Activated naive CD8-positive, alpha-beta T cell treated with anti-CD3 and anti-CD28 coated beads, Interleukin-2, amount 50 U/mL, for 16 hours (primary cell): Measurements from ENCODE around the gene APOL3.
"Not testable (repeated sequence)": the region's sequence is repeated elsewhere in the genome, so short reads cannot be mapped to it uniquely, and the experiment has no call there.

ENCODE experiments used
- DNase-seq: peaks from one replicate; pipeline ENCODE4 v3.0.0-alpha.2; 2020; ENCODE audit warnings: low read depth, low spot score

The APOL3 gene

DNA sequence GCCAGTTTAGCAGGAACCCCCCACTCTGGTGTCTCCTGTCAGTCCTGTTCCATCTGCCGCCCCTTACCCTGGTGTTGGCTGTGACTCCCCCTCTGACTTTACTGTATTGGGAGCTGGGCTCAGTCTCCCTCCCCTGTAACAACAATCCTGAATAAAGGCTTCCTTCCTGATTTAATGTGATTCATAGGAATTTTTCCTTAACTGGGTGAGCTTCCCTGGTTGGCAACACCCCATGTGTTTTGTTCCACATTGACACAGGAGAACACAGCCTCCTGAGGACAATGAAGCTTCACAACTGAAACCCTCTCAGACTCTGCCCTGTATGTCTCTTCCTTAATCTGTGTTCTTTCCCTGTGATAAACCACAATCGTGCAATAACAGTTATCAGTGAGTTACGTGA is 32.6 kb upstream of the APOL3 start:
- DNase-seq: no peak

DNA sequence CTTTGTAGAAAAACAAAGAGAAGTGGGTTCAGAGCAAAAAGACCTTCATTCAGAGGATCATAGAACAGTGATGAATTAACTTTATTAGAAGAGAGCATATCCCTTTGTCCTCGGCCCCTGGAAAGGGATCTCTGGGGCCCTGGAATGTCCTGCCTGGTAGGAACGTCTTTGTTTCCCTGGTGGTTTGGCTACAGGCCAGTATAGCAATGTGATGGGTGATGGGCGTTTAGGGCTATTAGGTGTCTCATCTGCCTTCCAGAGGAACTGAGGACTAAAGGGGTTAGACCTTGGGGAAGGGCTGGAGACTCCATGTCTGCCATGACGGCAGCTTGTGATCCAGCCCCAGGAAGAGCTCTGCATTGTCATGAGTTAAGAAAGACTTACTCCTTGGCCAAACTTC is 32.0 kb upstream of the APOL3 start:
- no peak for DNase-seq

DNA sequence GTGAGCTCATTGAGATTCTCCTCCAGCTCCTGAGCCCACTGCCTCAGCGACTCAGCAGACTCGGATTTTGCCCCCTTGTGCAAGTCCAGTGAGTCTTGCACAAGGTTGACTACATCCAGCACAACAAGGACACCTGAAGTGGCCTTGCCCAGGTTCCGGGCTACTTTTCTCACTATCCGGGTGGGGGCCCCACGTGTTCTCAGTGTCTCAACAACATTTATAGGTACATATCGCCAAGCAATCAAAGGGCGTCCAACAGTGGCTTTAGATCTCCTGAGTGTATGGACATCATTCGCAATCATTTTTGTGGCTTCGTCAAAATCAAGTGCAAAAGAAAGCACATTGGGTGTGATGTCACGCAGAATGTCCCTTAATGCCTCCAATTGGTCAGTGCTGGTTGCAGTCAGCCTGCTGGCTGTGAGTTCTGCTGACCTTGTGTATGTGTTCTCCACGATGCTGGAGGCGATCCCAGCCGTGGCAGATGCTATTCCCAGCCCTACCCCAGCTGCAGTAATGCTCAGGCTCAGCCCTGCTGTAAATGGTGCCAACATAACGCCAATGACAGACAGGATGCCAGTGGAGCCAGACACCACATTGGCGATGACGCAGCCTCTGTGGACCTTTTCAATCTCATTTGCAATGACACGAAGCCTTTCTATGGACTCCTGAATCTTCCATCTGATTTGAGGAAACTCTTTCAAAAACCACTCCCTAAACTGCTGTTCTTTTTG is 30.7 kb upstream of the APOL3 start:
- no peak for DNase-seq

DNA sequence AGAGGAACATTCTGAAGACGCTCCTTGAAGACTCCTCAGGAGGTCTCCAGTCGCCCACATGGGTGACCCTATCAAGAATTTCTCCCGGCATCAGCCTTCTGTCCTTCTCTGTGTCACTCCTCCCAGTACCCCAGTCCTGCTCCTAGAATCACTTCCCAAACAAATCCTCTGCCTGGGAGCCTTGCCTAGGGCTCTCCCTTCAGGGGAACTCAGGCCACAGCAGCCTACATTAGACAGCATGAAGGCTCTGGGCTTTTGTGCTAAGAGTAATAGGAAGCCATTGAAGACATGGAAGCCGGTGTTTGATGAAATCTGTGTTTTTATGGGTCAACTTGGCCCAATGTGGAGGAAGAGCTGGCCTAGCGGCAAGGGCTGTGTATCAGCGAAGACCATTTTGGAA is 27.3 kb upstream of the APOL3 start:
- not testable (repeated sequence) for DNase-seq

DNA sequence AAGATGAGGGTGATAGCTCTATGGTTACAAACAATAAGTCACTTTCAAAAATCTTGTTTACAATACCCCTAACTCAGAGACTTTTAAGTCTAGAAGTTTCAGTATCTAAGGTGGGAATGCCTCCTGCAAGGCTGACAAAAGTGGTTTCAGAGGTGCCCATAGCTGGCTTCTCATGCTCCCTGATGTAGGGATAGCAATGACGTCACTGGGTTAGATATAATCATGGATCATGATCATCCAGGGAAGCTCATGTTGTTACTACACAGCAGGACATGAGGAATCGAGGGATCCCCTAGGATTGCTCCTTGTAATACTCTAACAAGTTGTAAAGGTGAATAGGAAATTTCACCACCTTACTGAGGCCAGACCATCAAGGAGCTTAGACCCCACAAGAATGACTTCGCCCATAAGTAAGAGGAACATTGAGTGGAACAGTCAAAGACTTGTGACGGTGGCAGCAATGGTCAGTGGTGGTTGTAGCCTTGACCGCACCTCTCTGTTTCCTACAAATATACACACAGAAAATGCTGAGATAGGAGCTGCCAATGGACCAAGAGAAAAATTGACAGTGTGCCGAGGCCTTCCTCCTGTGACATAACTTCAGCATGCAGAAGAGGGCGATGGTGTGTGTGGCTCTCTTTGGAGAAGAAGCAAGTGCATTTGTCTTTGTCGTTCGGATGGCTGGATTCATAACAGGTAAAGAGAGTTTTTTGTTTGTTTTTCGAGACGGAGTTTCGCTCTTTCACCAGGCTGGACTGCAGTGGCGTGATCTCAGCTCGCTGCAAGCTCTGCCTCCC is 25.5 kb upstream of the APOL3 start:
- no peak for DNase-seq

DNA sequence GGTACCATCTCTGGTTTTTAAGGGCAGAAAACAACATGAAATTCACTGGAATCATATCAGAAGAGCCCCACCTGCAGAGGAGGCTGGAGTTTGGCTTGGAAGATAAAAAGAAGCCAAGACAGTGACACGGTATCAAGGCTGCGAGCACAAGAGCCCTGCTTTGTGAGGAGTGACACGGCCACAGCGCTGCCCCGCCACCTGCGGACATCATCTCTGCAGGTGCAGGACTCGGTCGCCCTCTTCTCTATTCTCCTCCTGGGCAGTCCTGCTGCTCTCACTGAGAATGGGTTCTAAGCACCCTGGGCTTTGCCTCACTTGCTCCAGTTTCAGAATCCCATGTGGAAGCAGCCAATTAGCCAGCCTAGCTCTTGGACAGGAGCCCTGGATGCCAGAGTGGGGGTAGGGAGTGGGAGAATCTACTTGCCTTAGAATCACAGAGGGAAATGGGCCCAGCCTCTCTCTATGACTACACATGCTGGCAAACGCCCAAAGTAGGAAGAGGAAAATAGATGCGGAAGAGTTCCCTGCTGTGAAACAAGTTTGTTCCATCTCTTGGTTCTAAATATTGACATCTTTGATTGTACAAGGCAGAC is 24.0 kb upstream of the APOL3 start:
- DNase-seq: no peak

DNA sequence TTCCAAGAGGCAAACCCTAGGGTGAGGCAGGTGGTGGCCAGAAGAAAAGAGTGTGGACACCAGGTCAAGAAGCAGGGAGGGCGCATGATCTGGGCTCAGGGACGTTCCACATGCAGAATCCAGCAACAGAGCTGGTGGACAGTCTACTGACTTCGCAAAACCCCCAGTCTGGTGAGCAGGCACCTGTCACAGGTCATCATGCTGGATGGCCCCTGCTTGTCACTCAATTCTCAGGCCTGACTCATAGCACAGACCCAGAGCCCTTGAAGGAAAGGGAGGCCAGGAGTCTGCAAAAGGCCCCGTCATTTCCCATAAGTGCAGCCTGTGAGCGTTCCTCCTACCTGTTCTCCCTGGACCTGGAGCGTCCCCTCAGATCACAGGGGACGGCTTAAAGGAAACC is 22.9 kb upstream of the APOL3 start:
- DNase-seq: no peak

DNA sequence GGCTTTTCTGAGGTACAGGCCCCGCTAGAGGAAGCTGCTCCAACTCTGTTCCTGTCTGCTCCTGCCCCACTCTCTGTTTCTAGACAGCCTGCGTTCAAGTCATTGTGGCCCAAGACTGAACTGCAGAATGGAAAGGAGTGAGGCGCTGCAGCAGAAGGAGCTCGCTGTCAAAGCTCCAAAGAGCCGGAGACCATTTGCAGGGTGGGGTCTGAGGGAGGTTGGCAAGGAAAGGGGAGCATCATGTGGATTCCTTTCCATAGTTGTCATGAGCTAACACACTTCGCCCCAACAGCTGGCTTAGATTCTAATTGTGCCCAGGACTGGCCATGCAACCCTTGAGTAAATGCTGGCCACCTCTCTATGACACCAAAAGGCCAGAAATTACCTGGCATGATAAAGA is 22.3 kb upstream of the APOL3 start:
- no peak for DNase-seq

DNA sequence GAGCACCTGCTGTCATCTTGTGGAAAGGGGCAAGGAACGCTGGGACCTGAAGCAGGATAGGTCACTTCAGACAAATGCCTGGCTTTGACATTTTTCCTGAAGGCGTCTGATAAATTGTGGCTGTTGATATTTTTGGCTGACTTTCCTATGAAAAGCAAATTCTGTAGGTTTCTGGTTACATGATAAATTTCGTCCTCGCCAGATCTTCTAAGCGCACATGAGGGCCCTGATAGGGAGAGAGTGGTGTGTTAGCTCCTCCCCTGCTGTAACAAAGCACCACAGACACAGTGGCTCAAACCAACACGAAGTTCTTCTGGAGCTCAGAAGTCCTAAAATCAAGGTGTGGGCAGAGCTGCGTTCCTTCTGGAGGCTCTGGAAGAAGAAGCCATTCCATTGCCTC is 21.5 kb upstream of the APOL3 start:
- no peak for DNase-seq

DNA sequence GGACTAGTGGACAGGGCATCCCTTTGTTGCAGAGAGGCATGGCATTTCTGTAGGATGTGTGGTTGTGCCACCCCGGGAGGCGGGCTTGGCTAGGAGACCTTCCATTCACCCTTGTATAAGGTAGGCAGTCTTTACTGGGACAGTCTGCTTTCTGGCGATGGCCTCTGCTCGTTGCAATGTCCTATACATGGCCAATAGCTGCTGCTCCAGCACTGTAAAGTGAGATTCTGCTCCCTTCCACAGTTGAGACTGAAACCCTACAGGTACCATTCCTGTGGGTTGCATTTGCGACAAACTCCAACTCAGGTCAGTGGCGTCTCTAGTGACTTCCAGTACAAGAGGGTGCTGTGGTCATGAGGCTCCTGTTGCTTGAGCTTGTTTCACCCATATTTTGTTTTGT is 20.4 kb upstream of the APOL3 start:
- DNase-seq: no peak

DNA sequence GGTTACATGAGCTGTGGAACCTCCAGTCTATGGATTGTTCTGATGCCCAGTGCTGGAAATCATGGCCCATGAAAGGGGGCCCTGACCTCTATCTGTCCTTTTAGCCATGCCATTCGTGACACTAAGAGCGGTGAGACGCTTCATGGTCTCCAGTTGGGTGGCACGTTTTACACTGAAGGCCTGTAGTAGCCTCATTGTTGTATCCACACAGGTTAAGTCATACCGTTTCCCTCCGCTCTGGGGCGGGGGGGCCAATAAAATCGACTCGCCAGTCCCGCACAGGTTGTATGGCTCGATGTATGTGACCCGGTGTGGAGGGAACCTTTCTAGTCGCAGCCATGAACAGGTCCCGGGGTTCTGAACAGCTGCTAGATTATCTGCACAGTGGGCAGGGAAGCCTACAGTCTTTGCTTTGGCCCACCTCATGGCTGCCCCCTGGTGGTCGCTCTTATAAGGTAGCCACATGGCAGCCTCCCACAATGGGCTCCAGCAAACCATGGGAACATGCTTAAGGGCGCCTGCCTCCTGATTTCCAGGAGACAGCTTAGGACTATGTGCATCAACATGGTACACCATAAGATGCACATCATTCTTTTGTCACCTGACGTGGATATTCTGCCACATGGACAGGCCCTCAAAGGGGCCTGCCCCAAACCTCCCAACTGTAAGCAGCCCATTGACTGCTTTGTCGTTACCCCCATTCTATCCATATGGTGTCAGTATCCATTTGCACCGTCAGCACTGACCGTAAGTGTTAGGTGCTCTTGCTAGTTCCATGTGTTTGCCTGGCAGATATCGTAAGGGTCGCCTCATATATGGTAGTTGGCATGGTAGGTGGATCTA is 19.7 kb upstream of the APOL3 start:
- peak; percentile 72 for DNase-seq

DNA sequence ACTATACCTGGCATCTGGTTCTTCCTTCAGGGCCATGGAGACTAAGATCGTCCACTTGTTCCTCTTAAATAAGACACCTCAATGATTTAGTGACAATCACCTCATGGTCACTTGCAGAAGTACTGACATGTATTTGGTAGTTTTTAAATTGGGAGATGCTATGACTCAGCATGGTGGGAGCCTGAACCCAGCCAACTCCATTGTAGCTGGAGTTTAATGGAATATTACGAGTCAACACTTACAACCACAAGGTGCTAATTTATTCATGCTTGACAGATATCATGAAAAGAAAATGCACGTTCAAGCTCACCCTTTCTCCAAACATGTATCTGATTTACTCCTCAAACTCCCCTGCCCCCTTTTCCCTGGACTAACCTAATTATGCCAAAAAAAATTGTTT is 16.6 kb upstream of the APOL3 start:
- no peak for DNase-seq

DNA sequence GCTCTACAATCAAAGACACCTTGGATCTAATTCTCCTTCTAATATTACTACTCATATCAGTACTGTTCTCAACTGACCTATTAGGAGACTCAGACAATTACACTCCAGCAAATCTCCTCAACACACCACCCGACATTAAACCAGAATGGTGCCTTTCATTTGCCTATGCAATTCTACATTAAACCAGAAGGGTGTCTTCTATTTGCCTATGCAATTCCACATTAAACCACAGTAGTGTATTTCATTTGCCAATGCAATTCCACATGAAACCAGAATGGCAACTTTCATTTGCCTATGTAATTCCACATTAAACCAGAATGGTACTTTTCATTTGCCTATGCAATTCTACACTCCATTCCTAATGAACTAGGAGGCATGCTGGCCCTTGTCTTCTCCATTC is 15.3 kb upstream of the APOL3 start:
- no peak for DNase-seq

DNA sequence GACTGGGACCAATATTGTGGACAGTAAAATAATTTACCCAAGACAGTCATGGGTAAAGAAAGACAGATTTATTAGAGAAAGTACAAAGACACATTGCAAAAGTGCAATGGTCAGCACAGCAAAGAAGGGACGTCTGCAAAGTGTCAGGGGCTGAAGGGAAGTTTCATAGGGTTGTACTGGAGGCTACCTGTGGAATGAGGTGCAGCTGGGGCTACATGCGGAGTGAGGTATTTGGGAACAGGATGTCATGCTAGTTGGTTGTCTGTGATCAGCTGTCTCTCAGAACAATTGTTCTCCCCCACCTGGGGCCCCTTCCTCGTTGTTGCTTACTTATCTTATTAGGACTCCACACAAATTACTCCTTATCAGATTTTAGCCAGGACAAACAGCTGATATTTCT is 11.4 kb upstream of the APOL3 start:
- DNase-seq: no peak

DNA sequence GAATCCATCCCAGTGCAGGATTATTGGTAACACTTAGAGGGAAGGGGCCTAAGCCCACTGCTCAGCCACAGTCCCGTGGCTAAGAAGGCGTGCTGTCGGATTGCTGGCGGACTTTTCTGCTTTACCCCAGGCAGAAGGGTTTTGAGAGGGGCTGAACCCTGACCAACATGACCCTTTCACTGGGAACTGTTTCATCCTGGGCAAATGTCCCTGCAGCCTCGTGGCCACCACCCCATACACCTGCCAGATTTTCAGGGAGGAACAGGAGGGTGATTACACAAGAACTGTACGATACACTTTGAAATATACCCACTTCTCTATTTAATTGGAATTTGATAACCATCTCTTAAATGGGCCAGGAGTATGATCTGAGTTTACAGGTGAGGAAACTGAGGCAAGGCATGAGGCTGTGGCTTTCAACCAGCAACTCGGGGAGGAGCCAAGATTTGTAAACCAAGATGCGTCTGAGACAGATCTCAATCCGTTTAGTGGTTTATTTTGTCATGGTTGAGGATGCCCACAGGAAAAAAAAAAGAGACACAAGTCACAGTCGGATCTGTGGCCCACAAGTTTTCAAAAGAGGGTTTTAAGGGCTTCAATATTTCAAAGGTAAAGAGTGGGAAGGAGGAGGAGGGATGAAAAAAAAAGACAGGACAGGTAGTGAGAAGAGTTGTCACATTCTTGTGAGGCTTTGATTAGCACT is 6.1 kb upstream of the APOL3 start:
- no peak for DNase-seq

DNA sequence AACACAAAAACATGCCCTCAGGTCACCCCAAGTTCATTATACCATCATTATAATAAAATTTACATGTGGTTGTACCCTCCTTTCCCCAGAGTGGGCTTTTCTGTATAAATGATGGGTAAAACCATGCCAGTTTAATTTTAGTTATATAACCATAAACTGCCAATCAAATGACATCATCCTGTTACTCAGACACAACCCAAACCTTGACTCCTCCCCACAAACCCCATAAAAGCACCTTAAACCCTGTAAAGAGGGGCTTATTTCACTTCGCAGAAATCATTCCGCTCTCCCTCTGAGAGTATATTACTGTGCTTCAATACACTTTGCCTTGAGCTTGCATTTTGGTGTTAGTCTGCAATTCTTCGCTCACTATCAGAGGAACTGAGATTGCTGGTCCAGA is 5.5 kb upstream of the APOL3 start:
- DNase-seq: no peak

DNA sequence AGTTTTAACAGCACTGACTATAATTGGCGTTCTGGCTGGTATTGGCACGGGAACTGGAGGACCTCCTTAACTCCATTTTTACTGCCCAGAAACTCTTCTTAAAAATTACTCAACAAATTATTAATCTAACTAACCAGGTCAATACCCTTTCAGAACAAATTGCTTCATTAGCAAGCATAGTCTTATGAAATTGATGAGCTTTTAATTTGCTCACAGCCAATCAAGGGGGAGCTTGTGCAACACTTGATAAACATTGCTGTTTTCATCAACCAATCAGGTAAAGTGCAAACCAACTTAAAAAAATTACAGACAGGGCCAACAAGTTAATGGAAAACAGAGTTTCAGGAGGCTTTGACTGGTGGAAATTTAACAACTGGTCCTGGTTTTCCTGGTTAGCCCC is 4.6 kb upstream of the APOL3 start:
- no peak for DNase-seq

DNA sequence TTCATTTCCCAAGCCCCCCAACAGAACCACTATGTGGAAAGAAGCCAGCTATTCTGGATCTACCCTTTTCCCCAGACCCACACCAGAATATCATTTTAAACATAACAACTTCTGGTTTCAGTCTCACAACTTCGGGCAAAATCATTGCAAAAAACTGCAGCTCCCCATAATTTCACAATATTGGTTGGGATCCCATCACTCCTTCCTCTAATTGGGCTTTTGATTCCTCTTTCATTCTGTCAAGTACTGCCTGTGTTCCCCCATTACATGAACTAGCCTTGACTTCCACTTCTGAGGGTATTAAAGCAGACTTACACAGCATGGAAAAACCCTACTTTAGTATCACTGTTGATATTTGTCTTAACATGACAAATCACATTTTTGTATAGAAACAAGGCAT is 4.1 kb upstream of the APOL3 start:
- no peak for DNase-seq

DNA sequence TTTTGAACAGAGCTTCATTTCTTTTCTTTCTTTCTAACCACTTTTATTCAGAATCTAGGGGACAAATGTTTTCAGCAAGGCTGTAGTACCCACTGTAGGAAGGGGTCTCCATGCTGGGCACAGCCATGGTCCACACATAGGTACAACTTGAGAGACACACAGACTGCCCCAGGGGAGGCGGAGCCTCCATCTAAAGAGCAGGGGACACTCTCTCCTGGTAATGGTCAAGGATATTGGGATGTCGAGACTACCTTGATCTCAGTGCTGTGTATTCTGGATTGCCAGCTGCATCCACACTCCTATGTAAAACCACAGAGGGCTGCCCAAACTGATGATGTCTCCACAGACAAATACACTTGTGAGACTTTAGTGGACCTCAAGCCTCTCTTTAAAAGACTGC is 2.9 kb upstream of the APOL3 start:
- no peak for DNase-seq

DNA sequence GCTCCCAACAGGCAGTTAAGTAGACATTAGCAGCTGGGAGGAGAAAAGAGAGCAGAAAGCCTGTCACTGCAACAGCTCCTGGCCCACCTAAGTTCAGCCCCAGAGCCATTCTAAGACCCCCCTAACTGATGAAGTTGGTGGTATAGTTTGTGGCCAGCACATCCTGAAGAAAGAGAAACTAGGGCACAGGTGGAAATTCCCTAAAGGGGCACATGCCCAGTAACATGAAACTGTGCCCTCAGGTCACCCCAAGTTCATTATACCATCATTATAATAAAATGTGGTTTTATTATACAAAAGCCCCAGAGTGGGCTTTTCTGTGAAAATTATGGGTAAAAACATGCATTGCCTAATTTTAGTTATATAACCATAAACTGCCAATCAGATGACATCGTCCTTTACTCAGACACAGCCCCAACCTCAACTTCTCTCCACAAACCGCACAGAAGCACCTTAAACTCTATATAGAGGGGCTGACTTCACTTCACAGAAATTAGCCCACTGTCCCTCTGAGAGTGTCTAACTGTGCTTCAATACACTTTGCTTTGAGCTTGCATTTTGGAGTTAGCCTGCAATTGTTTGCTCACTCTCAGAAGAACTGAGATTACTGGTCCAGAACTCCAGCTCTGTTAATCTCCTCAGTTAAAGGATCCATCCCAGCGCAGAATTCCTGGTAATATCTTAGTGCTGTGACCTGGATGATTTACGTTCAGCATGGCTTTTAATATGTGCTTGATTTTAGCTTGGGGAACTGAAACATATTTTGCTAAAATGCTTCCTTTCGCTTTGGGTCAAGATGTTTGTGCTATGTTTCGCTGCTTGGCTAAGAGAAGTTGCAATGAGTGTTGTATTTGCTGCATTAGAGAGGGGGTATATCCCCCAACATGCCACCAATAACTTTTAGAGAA is 1.8 kb upstream of the APOL3 start:
- DNase-seq: no peak

DNA sequence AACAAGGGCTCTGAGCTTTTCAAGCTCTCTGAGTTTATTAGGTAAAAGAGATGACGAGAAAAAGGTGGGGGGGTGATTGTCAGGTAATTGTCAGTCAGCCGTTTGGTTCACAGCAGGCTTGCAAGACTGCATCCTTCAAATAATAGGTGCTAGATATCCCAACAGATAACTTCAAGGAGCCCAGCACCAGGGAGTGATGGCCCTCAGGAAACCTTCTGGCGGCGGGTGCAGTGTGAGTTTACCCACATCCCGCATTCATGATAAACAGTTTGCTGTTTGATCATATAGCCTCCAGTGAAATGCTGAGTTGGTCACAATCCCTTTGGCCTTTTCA is 1.2 kb upstream of the APOL3 start:
- not testable (repeated sequence) for DNase-seq
